ENCODE results near the gene DDX6. TPM values are rescaled to one million over a fixed set of nuclear protein-coding genes. Genes with fewer than 3 reads are reported as not detected.
"Not testable (repeated sequence)": the region's sequence is repeated elsewhere in the genome, so short reads cannot be mapped to it uniquely, and the experiment has no call there.

The DDX6 gene
- total and polyA plus RNA-seq, 4 donors: 11.3 to 98.4 (median 43.8) TPM

DNA sequence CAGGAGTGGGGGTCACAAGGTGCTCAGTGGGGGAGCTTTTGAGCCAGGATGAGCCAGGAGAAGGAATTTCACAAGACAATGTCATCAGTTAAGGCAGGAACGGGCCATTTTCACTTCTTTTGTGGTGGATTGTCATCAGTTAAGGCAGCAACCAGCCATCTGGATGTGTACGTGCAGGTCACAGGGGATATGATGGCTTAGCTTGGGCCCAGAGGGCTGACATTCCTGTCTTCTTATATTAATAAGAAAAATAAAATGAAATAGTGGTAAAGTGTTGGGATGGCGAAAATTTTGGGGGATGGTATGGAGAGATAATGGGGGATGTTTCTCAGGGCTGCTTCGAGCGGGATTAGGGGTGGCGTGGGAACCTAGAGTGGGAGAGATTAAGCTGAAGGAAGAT is 73.7 kb downstream of the DDX6 start:
- not testable (repeated sequence) for H3K9me3 ChIP-seq (ENCODE audit: control insufficient read depth in 4 of 4, low read length in 3 of 4); H3K4me1 ChIP-seq (ENCODE audit: control insufficient read depth in 4 of 4, insufficient read depth in 4 of 4, low read length in 3 of 4); DNase-seq (ENCODE audit: low spot score); H3K27ac ChIP-seq (ENCODE audit: low read depth in 1 of 2, low read length in 2 of 2); H3K27me3 ChIP-seq (ENCODE audit: control insufficient read depth in 4 of 4, insufficient read depth in 4 of 4, low read length in 3 of 4); H3K9ac ChIP-seq (ENCODE audit: low read depth in 1 of 2, low read length in 2 of 2); H3K4me3 ChIP-seq (ENCODE audit: low read depth in 1 of 3, low read length in 3 of 3); H3K36me3 ChIP-seq (ENCODE audit: control insufficient read depth in 4 of 4, insufficient read depth in 3 of 4, low read depth in 1 of 4, low read length in 3 of 4)
- 94% methylated on average over 6 of the region's 6 CpGs for WGBS

DNA sequence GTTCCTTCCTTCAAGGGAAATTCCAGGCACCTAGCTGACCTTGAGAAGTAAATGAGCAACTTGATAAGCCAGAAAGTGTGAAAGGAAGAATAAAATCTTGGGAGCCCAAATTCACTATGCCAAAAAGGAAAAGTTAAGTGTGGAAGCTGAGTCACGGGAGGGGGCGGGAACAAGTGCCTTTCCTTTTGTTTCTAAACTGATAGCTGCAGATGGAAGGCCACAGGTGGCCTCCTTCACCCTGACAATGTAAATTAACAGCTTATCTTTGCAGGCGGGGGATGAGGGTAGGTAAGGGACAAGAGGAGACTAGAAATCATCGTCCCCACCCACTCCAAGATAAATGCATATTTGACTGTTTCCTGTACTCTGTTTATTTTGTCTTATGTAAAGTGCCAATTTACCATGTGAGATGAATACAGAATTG is 75.1 kb downstream of the DDX6 start:
- no peaks in the 10 kb centered on the region for H3K36me3 ChIP-seq (ENCODE audit: control insufficient read depth in 4 of 4, insufficient read depth in 3 of 4, low read depth in 1 of 4, low read length in 3 of 4)
- H3K9ac ChIP-seq (ENCODE audit: low read depth in 1 of 2, low read length in 2 of 2): no peak overlapping the region
- TF ChIP-seq RXRA (IDR thresholded peaks at IDR 0.05): no peak
- no peak for TF ChIP-seq MAX (IDR thresholded peaks at IDR 0.05)
- TF ChIP-seq YY1 (IDR thresholded peaks at IDR 0.05): no peak
- TF ChIP-seq TAF1 (conservative IDR thresholded peaks at IDR 0.05): no peak
- no peak for TF ChIP-seq FOXA1 (IDR thresholded peaks at IDR 0.05)
- TF ChIP-seq, protein P1, sequence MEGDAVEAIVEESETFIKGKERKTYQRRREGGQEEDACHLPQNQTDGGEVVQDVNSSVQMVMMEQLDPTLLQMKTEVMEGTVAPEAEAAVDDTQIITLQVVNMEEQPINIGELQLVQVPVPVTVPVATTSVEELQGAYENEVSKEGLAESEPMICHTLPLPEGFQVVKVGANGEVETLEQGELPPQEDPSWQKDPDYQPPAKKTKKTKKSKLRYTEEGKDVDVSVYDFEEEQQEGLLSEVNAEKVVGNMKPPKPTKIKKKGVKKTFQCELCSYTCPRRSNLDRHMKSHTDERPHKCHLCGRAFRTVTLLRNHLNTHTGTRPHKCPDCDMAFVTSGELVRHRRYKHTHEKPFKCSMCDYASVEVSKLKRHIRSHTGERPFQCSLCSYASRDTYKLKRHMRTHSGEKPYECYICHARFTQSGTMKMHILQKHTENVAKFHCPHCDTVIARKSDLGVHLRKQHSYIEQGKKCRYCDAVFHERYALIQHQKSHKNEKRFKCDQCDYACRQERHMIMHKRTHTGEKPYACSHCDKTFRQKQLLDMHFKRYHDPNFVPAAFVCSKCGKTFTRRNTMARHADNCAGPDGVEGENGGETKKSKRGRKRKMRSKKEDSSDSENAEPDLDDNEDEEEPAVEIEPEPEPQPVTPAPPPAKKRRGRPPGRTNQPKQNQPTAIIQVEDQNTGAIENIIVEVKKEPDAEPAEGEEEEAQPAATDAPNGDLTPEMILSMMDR (IDR thresholded peaks at IDR 0.05; ENCODE audit: low read depth, low read length, missing input control): no peak
- TF ChIP-seq GABPA (IDR thresholded peaks at IDR 0.05 in 1 of 2, conservative IDR thresholded peaks at IDR 0.05 in 1 of 2): no peak
- TF ChIP-seq, protein P2, sequence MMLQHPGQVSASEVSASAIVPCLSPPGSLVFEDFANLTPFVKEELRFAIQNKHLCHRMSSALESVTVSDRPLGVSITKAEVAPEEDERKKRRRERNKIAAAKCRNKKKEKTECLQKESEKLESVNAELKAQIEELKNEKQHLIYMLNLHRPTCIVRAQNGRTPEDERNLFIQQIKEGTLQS (IDR thresholded peaks at IDR 0.05): no peak
- no peak for TF ChIP-seq EGR1 (IDR thresholded peaks at IDR 0.05; ENCODE audit: low read depth in 2 of 2)
- TF ChIP-seq FOXA2 (IDR thresholded peaks at IDR 0.05): no peak
- TF ChIP-seq HNF4G (IDR thresholded peaks at IDR 0.05): no peak
- TF ChIP-seq HNF4A (conservative IDR thresholded peaks at IDR 0.05): no peak
- TF ChIP-seq NR2F2 (IDR thresholded peaks at IDR 0.05): no peak
- no peak for TF ChIP-seq SP1 (IDR thresholded peaks at IDR 0.05)
- no peak for TF ChIP-seq RAD21 (IDR thresholded peaks at IDR 0.05)
- TF ChIP-seq, protein P3, sequence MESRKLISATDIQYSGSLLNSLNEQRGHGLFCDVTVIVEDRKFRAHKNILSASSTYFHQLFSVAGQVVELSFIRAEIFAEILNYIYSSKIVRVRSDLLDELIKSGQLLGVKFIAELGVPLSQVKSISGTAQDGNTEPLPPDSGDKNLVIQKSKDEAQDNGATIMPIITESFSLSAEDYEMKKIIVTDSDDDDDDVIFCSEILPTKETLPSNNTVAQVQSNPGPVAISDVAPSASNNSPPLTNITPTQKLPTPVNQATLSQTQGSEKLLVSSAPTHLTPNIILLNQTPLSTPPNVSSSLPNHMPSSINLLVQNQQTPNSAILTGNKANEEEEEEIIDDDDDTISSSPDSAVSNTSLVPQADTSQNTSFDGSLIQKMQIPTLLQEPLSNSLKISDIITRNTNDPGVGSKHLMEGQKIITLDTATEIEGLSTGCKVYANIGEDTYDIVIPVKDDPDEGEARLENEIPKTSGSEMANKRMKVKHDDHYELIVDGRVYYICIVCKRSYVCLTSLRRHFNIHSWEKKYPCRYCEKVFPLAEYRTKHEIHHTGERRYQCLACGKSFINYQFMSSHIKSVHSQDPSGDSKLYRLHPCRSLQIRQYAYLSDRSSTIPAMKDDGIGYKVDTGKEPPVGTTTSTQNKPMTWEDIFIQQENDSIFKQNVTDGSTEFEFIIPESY (IDR thresholded peaks at IDR 0.05): no peak
- TF ChIP-seq REST (IDR thresholded peaks at IDR 0.05): no peak
- no peak for TF ChIP-seq JUND (IDR thresholded peaks at IDR 0.05)
- DNase-seq (ENCODE audit: low spot score): no peak
- H3K27me3 ChIP-seq (ENCODE audit: control insufficient read depth in 4 of 4, insufficient read depth in 4 of 4, low read length in 3 of 4): no peaks in the 10 kb centered on the region
- 75% methylated on average over 4 of the region's 4 CpGs for WGBS
- no peak overlapping the region for H3K4me3 ChIP-seq (ENCODE audit: low read depth in 1 of 3, low read length in 3 of 3)
- no peaks in the 10 kb centered on the region for H3K9me3 ChIP-seq (ENCODE audit: control insufficient read depth in 4 of 4, low read length in 3 of 4)
- H3K4me1 ChIP-seq (ENCODE audit: control insufficient read depth in 4 of 4, insufficient read depth in 4 of 4, low read length in 3 of 4): peaks cover 0 to 1% (median 0%) of the 10 kb centered on the region in 4 donors
- no peak overlapping the region for H3K27ac ChIP-seq (ENCODE audit: low read depth in 1 of 2, low read length in 2 of 2)

Data from liver (tissue), 9 donors.